Mesenchymal stem cell (in vitro differentiated cells and primary cell): ENCODE data around the gene XKRX.

Experiments used
- DNase-seq: peaks from one replicate; pipeline ENCODE4 v3.0.0-alpha.2; 2013
- H2AFZ ChIP-seq: one replicate; pipeline ENCODE4 v1.6.1; 2013; ENCODE audit warnings: low read depth, mild to moderate bottlenecking, control low read depth, inconsistent platforms, low read length, moderate library complexity
- H2AK5ac ChIP-seq: 2 replicates; pipeline ENCODE4 v1.6.1; 2013; ENCODE audit warnings: low read length, moderate library complexity, mild to moderate bottlenecking, inconsistent platforms; ENCODE audit not compliant: severe bottlenecking
- H2BK120ac ChIP-seq: one replicate; pipeline ENCODE4 v1.6.1; 2013; ENCODE audit warnings: low read depth, mild to moderate bottlenecking, inconsistent platforms, low read length, moderate library complexity
- H2BK12ac ChIP-seq, 2 experiments: one replicate each; pipeline ENCODE4 v1.6.1; 2013; ENCODE audit warnings: inconsistent platforms in 2 of 2, low read length in 2 of 2, mild to moderate bottlenecking in 2 of 2, moderate library complexity in 2 of 2, control low read depth in 1 of 2
- H2BK15ac ChIP-seq: one replicate; pipeline ENCODE4 v1.6.1; 2013; ENCODE audit warnings: mild to moderate bottlenecking, low read depth, inconsistent platforms; ENCODE audit not compliant: poor library complexity, severe bottlenecking
- H2BK5ac ChIP-seq: 2 replicates; pipeline ENCODE4 v1.6.1; 2013; ENCODE audit warnings: low read depth, mild to moderate bottlenecking, low read length, control low read depth, inconsistent platforms; ENCODE audit not compliant: poor library complexity, severe bottlenecking
- H3K14ac ChIP-seq, 2 experiments: one replicate each; pipeline ENCODE4 v1.6.1; 2013; ENCODE audit warnings: inconsistent platforms in 2 of 2, low read length in 2 of 2, control low read depth in 1 of 2, mild to moderate bottlenecking in 1 of 2, moderate library complexity in 1 of 2
- H3K18ac ChIP-seq, 2 experiments: one replicate each; pipeline ENCODE4 v1.6.1; 2013; ENCODE audit warnings: inconsistent platforms in 2 of 2, low read length in 2 of 2, control low read depth in 1 of 2, low read depth in 1 of 2, mild to moderate bottlenecking in 1 of 2
- H3K23ac ChIP-seq, 2 experiments: one replicate each; pipeline ENCODE4 v1.6.1; 2013; ENCODE audit warnings: inconsistent platforms in 2 of 2, low read length in 2 of 2, mild to moderate bottlenecking in 2 of 2, moderate library complexity in 2 of 2, control low read depth in 1 of 2
- H3K27ac ChIP-seq: 2 replicates; pipeline ENCODE4 v1.5.1; 2013; ENCODE audit warnings: mild to moderate bottlenecking, moderate library complexity, low read length, control low read depth, inconsistent platforms; ENCODE audit not compliant: poor library complexity, severe bottlenecking
- H3K27me3 ChIP-seq, 2 experiments: 2 replicates each; pipeline versions ENCODE4 v1.6.1 to v1.7.0; 2013; ENCODE audit warnings: low read length in 2 of 2, mild to moderate bottlenecking in 2 of 2, moderate library complexity in 2 of 2, control low read depth in 1 of 2, inconsistent platforms in 1 of 2; ENCODE audit not compliant: control insufficient read depth in 1 of 2, insufficient read depth in 1 of 2
- H3K36me3 ChIP-seq, 2 experiments: 2 replicates each; pipeline versions ENCODE4 v1.6.1 to v1.7.0; 2013; ENCODE audit warnings: low read length in 2 of 2, control low read depth in 1 of 2, inconsistent platforms in 1 of 2, low read depth in 1 of 2, mild to moderate bottlenecking in 1 of 2; ENCODE audit not compliant: insufficient read depth in 2 of 2, control insufficient read depth in 1 of 2
- H3K4ac ChIP-seq, 2 experiments: one replicate each; pipeline ENCODE4 v1.6.1; 2013; ENCODE audit warnings: inconsistent platforms in 2 of 2, low read length in 2 of 2, mild to moderate bottlenecking in 2 of 2, moderate library complexity in 2 of 2, control low read depth in 1 of 2, low read depth in 1 of 2
- H3K4me1 ChIP-seq: 2 replicates; pipeline ENCODE4 v1.6.1; 2013; ENCODE audit warnings: low read depth, low read length, control low read depth; ENCODE audit not compliant: control insufficient read depth, insufficient read depth
- H3K4me2 ChIP-seq: 2 replicates; pipeline ENCODE4 v1.6.1; 2013; ENCODE audit warnings: low read length, mild to moderate bottlenecking, inconsistent platforms; ENCODE audit not compliant: poor library complexity, severe bottlenecking
- H3K4me3 ChIP-seq, 2 experiments: 2 replicates each; pipeline versions ENCODE4 v1.5.1 to v1.7.0; 2013; ENCODE audit warnings: low read length in 2 of 2, mild to moderate bottlenecking in 2 of 2, control low read depth in 1 of 2, low read depth in 1 of 2; ENCODE audit not compliant: insufficient read depth in 1 of 2
- H3K79me1 ChIP-seq: replicated peaks from 2 replicates; pipeline ENCODE4 v1.6.1; 2013; ENCODE audit warnings: mild to moderate bottlenecking, control low read depth, low read length, inconsistent platforms; ENCODE audit not compliant: poor library complexity, severe bottlenecking
- H3K9ac ChIP-seq: 2 replicates; pipeline ENCODE4 v1.7.0; 2013; ENCODE audit warnings: mild to moderate bottlenecking, low read length, moderate library complexity
- H3K9me3 ChIP-seq: 2 replicates; pipeline ENCODE4 v1.7.0; 2013; ENCODE audit warnings: mild to moderate bottlenecking, low read length; ENCODE audit not compliant: control insufficient read depth
- H4K8ac ChIP-seq: one replicate; pipeline ENCODE4 v1.6.1; 2013; ENCODE audit warnings: inconsistent platforms, mild to moderate bottlenecking, low read length, moderate library complexity
- H4K91ac ChIP-seq: one replicate; pipeline ENCODE4 v1.6.1; 2013; ENCODE audit warnings: mild to moderate bottlenecking, low read length, inconsistent platforms
- WGBS: methylation state at CpG from one replicate; pipeline ENCODE4 v1.1.7; 2013; ENCODE audit warnings: mixed read lengths; 5-methylcytosine and 5-hydroxymethylcytosine counted together

XKRX gene

DNA sequence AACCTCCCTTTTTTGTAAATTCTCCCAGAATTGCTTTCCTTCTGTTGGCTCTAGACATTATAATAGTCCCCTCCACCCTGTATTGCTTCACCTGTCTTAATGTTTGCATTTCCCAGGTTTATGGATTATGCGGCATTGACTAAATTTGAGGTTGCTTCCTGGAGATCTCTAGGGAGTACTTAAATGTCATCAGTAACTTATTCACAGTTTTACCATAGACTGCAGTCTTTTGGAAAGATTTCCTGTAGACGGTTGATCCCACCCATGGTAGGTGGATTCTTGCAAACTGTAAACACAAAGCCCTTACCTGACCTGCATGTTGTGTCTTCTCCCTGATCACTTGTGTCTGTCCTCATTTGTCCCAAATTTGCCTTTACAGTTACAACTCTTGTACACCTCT lies 48.3 kb downstream of the XKRX start:
- no peak overlapping the region for H3K23ac ChIP-seq

DNA sequence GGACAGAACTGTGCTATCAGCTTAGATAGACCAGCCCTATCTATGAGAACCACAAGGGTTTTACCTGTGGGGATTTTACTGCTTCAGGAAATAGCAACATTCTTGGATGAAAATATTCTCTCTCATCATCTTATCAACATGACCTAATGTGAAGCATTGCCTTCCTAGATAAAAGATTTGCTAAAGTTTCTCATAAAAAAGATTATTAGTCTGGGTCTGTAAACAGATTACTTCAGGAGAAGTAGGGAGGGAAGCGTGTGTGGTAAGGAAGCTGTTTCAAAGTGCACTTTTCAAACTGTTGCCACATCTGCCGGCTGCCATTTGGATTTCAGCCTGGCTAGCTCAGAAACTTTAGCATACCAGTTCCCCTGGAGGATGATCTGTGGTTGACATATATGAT lies 54.4 kb downstream of the XKRX start, which contains the start of gene NOX1:
Gene NOX1, minus strand, starts transcription at position 35 of the 400 bp plus-strand sequence. CDS start 220 bp downstream, outside the sequence.
- H4K91ac ChIP-seq: no peak within 1 kb of the TSS
- H3K23ac ChIP-seq: no peak within 1 kb of the TSS
- no peaks in the 10 kb centered on the region for H3K9me3 ChIP-seq
- H2BK15ac ChIP-seq: no peak within 1 kb of the TSS
- no peak within 1 kb of the TSS for H3K4ac ChIP-seq
- no peaks in the 10 kb centered on the region for H3K36me3 ChIP-seq
- H2BK5ac ChIP-seq: no peak within 1 kb of the TSS
- 90% methylated on average over 2 of the region's 2 CpGs for WGBS
- H3K27ac ChIP-seq: no peak within 1 kb of the TSS
- H3K9ac ChIP-seq: no peak within 1 kb of the TSS
- no peak within 1 kb of the TSS for H3K4me2 ChIP-seq
- no peak for DNase-seq
- no peak within 1 kb of the TSS for H2AK5ac ChIP-seq
- no peak within 1 kb of the TSS for H2BK12ac ChIP-seq
- H2AFZ ChIP-seq: no peak within 1 kb of the TSS
- no peaks in the 10 kb centered on the region for H3K4me1 ChIP-seq
- no peak within 1 kb of the TSS for H3K14ac ChIP-seq
- no peak within 1 kb of the TSS for H4K8ac ChIP-seq
- peaks cover 0 to 48% of the 10 kb centered on the region in 2 experiments for H3K27me3 ChIP-seq
- H3K18ac ChIP-seq: no peak within 1 kb of the TSS
- H2BK120ac ChIP-seq: no peak within 1 kb of the TSS
- no peaks in the 10 kb centered on the region for H3K79me1 ChIP-seq
- no peak within 1 kb of the TSS for H3K4me3 ChIP-seq

More for the DNA sequence above, 48.3 kb downstream of the XKRX start:
- Histone ChIP-seq H3K36me3 (no peaks in the 10 kb centered on the region), H3K9ac (no peak overlapping the region), H4K8ac (no peak overlapping the region), H2BK5ac (no peak overlapping the region), H3K27ac (no peak overlapping the region), H2BK12ac (no peak overlapping the region), H2BK15ac (no peak overlapping the region), H4K91ac (no peak overlapping the region), H3K4me1 (no peaks in the 10 kb centered on the region), H3K4me3 (no peak overlapping the region), H3K4me2 (no peak overlapping the region), H3K27me3 (peaks cover 0 to 33% of the 10 kb centered on the region in 2 experiments), H3K14ac (no peak overlapping the region), H2AK5ac (no peak overlapping the region), H3K4ac (no peak overlapping the region), H3K9me3 (no peaks in the 10 kb centered on the region), H2AFZ (no peak overlapping the region), H2BK120ac (no peak overlapping the region), H3K18ac (no peak overlapping the region), H3K79me1 (no peaks in the 10 kb centered on the region)
- 82% methylated on average over 1 of the region's 2 CpGs for WGBS
- DNase-seq: no peak

DNA sequence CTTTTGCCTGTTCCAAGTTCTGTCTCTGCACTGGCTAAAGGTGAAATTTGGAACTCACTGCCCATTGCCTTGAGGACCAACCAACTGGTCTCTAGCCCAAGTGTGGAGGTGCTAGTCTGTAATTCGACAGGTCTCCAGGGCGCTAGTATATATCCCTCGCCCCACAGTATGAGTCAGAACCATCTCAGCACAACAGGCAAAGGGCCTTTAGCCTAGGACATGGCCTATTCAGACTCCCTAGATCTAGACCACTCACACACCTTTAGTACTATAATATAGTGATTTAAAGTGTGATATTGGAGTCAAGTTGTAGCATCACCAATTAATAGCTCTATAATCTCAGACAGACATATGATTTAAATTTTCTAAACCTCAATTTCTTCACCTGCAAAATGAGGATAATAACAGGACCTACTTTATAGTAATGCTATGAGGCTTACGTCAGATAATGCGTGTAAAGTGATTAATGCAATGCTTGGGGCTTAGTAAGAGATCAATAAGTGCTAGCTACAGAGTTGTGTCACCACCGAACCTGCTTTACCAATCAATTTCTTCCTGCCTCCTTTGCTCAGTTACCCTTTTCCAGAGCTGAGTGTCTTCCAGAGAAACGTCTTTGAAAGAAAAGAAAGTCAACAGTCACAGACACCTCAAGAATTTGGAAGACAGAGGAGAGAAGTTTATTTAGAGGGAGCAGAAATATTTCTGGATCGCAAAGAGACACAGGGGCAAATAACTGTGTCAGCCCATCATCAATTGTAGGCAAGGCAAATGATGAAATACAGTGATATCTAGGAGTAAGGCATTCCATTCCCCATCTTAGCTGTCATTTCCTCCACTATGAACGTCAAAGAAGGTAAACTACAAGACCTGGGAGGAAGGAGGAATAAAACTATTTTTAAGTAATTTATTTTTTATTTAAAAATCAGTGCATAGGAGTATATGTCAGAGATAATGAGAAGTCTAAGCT lies 56.8 kb downstream of the XKRX start:
- Histone ChIP-seq H3K9ac (no peak overlapping the region), H2BK5ac (no peak overlapping the region), H2BK120ac (no peak overlapping the region), H3K27ac (no peak overlapping the region), H3K4me3 (no peak overlapping the region), H3K14ac (no peak overlapping the region), H3K18ac (no peak overlapping the region), H2BK15ac (no peak overlapping the region), H4K91ac (no peak overlapping the region), H2AK5ac (no peak overlapping the region), H3K79me1 (no peaks in the 10 kb centered on the region), H3K4ac (no peak overlapping the region), H4K8ac (no peak overlapping the region), H3K9me3 (no peaks in the 10 kb centered on the region), H3K36me3 (no peaks in the 10 kb centered on the region), H2BK12ac (no peak overlapping the region), H3K4me1 (no peaks in the 10 kb centered on the region), H2AFZ (no peak overlapping the region), H3K27me3 (peaks cover 0 to 36% of the 10 kb centered on the region in 2 experiments), H3K23ac (no peak overlapping the region), H3K4me2 (no peak overlapping the region)
- no peak for DNase-seq
- 93% methylated on average over 3 of the region's 9 CpGs for WGBS

DNA sequence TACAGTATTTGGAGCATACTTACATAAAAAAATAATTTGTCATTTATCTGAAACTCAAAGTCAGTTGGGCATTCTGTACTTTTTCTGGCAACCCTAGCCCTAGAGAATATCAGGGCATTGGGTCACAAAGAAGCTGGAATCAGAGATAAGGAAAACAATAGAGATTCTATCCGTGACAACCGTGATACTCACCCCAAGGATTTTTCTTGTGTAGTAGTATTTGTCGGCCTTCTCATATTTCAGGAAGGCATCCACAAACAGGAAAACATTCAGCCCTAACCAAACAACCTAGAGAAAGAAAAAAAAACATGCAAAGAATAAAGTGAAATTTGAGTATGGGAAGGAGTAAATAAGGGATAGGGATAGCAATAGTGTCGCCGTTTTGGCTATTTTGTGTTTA lies 58.2 kb downstream of the XKRX start:
- Histone ChIP-seq H2AFZ (no peak overlapping the region), H3K4me2 (no peak overlapping the region), H2BK15ac (no peak overlapping the region), H4K91ac (no peak overlapping the region), H2BK120ac (no peak overlapping the region), H3K27me3 (peaks cover 0 to 33% of the 10 kb centered on the region in 2 experiments), H3K36me3 (no peaks in the 10 kb centered on the region), H3K79me1 (no peaks in the 10 kb centered on the region), H3K4me1 (no peaks in the 10 kb centered on the region), H4K8ac (no peak overlapping the region), H3K9me3 (no peaks in the 10 kb centered on the region), H3K4me3 (no peak overlapping the region), H3K14ac (no peak overlapping the region), H2BK12ac (no peak overlapping the region), H3K9ac (no peak overlapping the region), H3K18ac (no peak overlapping the region), H2BK5ac (no peak overlapping the region), H2AK5ac (no peak overlapping the region), H3K23ac (no peak overlapping the region), H3K4ac (no peak overlapping the region), H3K27ac (no peak overlapping the region)
- 83% methylated on average over 2 of the region's 5 CpGs for WGBS
- DNase-seq: no peak
